Liver (tissue), 9 donors: ENCODE results near the gene SHMT2. TPM values are rescaled to one million over a fixed set of nuclear protein-coding genes. Genes with fewer than 3 reads are reported as not detected.
A peak's percentile ranks its signal among the peaks of the same experiment; 100 is the strongest.

Source experiments
- DNase-seq: peaks from one replicate; pipeline ENCODE4 v3.0.0-alpha.2; 2017; ENCODE audit warnings: low spot score
- H3K27ac ChIP-seq, 2 donors: one replicate each; pipeline ENCODE4 v1.7.0; 2013; ENCODE audit warnings: inconsistent platforms in 2 of 2, low read length in 2 of 2, control low read depth in 1 of 2, low read depth in 1 of 2, mild to moderate bottlenecking in 1 of 2
- H3K27me3 ChIP-seq, 4 donors: one replicate each; pipeline versions ENCODE4 v1.6.1 to v1.7.0; 2013; ENCODE audit warnings: low read length in 3 of 4, inconsistent platforms in 1 of 4, mild to moderate bottlenecking in 1 of 4, moderate library complexity in 1 of 4; ENCODE audit not compliant: control insufficient read depth in 4 of 4, insufficient read depth in 4 of 4
- H3K36me3 ChIP-seq, 4 donors: one replicate each; pipeline versions ENCODE4 v1.6.1 to v1.7.0; 2013; ENCODE audit warnings: low read length in 3 of 4, mild to moderate bottlenecking in 3 of 4, low read depth in 1 of 4, moderate library complexity in 1 of 4; ENCODE audit not compliant: control insufficient read depth in 4 of 4, insufficient read depth in 3 of 4
- H3K4me1 ChIP-seq, 4 donors: one replicate each; pipeline versions ENCODE4 v1.6.1 to v1.7.0; 2013; ENCODE audit warnings: low read length in 3 of 4, mild to moderate bottlenecking in 3 of 4, moderate library complexity in 1 of 4; ENCODE audit not compliant: control insufficient read depth in 4 of 4, insufficient read depth in 4 of 4
- H3K4me3 ChIP-seq, 3 donors: one replicate each; pipeline versions ENCODE4 v1.6.1 to v1.7.0; 2013; ENCODE audit warnings: low read length in 3 of 3, control low read depth in 1 of 3, low read depth in 1 of 3, mild to moderate bottlenecking in 1 of 3
- H3K9ac ChIP-seq, 2 donors: one replicate each; pipeline ENCODE4 v1.7.0; 2013; ENCODE audit warnings: low read length in 2 of 2, mild to moderate bottlenecking in 2 of 2, moderate library complexity in 2 of 2, control low read depth in 1 of 2, low read depth in 1 of 2
- H3K9me3 ChIP-seq, 4 donors: one replicate each; pipeline versions ENCODE4 v1.6.1 to v1.7.0; 2013; ENCODE audit warnings: low read length in 3 of 4; ENCODE audit not compliant: control insufficient read depth in 4 of 4
- EGR1 ChIP-seq, 2 donors: IDR thresholded peaks; 2 replicates each; pipeline ENCODE4 v1.6.1; 2016 to 2018; ENCODE audit warnings: antibody characterized with exemption in 2 of 2, low read depth in 2 of 2
- FOXA1 ChIP-seq: IDR thresholded peaks from 2 replicates; pipeline ENCODE4 v1.6.1; 2016; ENCODE audit warnings: antibody characterized with exemption
- FOXA2 ChIP-seq: IDR thresholded peaks from 2 replicates; pipeline ENCODE4 v1.6.1; 2016; ENCODE audit warnings: antibody characterized with exemption
- GABPA ChIP-seq, 2 donors: IDR thresholded peaks in 1 of 2; conservative IDR thresholded peaks in 1 of 2; 2 replicates each; pipeline ENCODE4 v1.6.1; 2016; ENCODE audit warnings: antibody characterized with exemption in 2 of 2, mild to moderate bottlenecking in 1 of 2, moderate library complexity in 1 of 2
- HNF4A ChIP-seq, 2 donors: conservative IDR thresholded peaks; 2 replicates each; pipeline ENCODE4 v1.6.1; 2016; ENCODE audit warnings: antibody characterized with exemption in 2 of 2, mild to moderate bottlenecking in 2 of 2
- HNF4G ChIP-seq: IDR thresholded peaks from 2 replicates; pipeline ENCODE4 v1.6.1; 2016; ENCODE audit warnings: antibody characterized with exemption
- JUND ChIP-seq, 2 donors: IDR thresholded peaks; 2 replicates each; pipeline ENCODE4 v1.6.1; 2016; ENCODE audit warnings: antibody characterized with exemption in 2 of 2
- NR2F2 ChIP-seq: IDR thresholded peaks from 2 replicates; pipeline ENCODE4 v1.6.1; 2016; ENCODE audit warnings: antibody characterized with exemption
- RAD21 ChIP-seq, 2 donors: IDR thresholded peaks; 2 replicates each; pipeline ENCODE4 v1.6.1; 2016; ENCODE audit warnings: antibody characterized with exemption in 2 of 2, mild to moderate bottlenecking in 2 of 2
- RXRA ChIP-seq, 2 donors: IDR thresholded peaks; 2 replicates each; pipeline ENCODE4 v1.6.1; 2017 to 2018; ENCODE audit warnings: antibody characterized with exemption in 2 of 2, mild to moderate bottlenecking in 1 of 2
- SP1 ChIP-seq: IDR thresholded peaks from 2 replicates; pipeline ENCODE4 v1.6.1; 2018; ENCODE audit warnings: antibody characterized with exemption, mild to moderate bottlenecking
- TAF1 ChIP-seq: conservative IDR thresholded peaks from 2 replicates; pipeline ENCODE4 v1.6.1; 2016; ENCODE audit warnings: antibody characterized with exemption, mild to moderate bottlenecking
- YY1 ChIP-seq: IDR thresholded peaks from 2 replicates; pipeline ENCODE4 v1.6.1; 2016; ENCODE audit warnings: antibody characterized with exemption, mild to moderate bottlenecking
- WGBS: extraction: QIAGEN DNeasy Blood & Tissue Kit; methylation state at CpG from one replicate; pipeline ENCODE4 v1.1.7; 2013; 5-methylcytosine and 5-hydroxymethylcytosine counted together
- polyA plus RNA-seq, 2 donors: library from polyadenylated mRNA; stranded (reverse) in 1 of 2; unstranded in 1 of 2; fragments of 200-250 nt in 1 of 2; fragments of >200 nt in 1 of 2; fragmentation: Nextera tagmentation in 1 of 2; extraction: Ambion mirVana in 1 of 2; gene quantifications; one replicate each; pipeline versions ENCODE4 v1.2.1 to v1.2.3, GENCODE V29; 2013 to 2015
- total RNA-seq, 2 donors: library from RNA; depleted of rRNA; stranded (reverse); fragments of >200 nt; gene quantifications; one replicate each; pipeline ENCODE4 v1.2.3, GENCODE V29; 2014
- TF ChIP-seq, protein P1 (sequence below): IDR thresholded peaks from 2 replicates; pipeline ENCODE4 v1.6.1; 2016; ENCODE audit warnings: antibody characterized with exemption
- TF ChIP-seq, protein P2 (sequence below): IDR thresholded peaks from 2 replicates; pipeline ENCODE4 v1.6.1; 2016; ENCODE audit warnings: antibody characterized with exemption
- TF ChIP-seq, protein P3 (sequence below): fragments of 150-350 bp; IDR thresholded peaks from 2 replicates; pipeline ENCODE4 v1.5.1; 2017; ENCODE audit warnings: improper control_type of control experiment, low read depth, low read length; ENCODE audit not compliant: missing input control
- TF ChIP-seq, protein P4 (sequence below): IDR thresholded peaks from 2 replicates; pipeline ENCODE4 v1.6.1; 2016; ENCODE audit warnings: antibody characterized with exemption, mild to moderate bottlenecking
- TF ChIP-seq, protein P5 (sequence below): IDR thresholded peaks from 2 replicates; pipeline ENCODE4 v1.6.1; 2016; ENCODE audit warnings: antibody characterized with exemption
- donor health status: healthy.
- donor health status: healthy.
- donor health status: healthy.
- donor health status: healthy.
- donor health status: healthy.

Gene SHMT2
- total and polyA plus RNA-seq, 4 donors = 66.7 to 276 (median 179) TPM

DNA sequence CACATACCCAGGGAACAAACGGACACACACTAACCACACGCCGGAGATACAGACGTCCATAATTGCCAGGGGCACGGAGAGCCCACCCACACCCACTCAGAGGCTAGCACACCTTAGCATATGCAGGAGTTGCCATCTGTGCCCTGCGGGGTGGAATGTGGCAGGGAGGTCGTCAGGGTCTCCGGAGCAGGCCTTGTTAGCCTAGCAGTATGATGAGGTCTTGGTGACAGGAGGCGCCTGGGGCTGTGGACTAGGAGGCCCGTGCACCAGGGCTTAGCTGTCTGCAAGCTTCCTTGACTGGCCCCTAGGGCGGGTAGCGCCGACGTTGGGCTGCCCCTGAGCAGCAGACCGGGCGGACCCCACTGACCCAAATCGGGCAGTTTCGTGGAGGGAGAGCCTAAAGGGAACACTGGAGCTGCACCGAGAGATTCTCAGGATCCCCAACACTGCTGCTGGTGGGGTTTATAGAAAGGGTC lies 11.5 kb downstream of the SHMT2 start:
- Histone ChIP-seq H3K9me3 (no peaks in the 10 kb centered on the region), H3K4me1 (peaks cover 15 to 47% (median 32%) of the 10 kb centered on the region in 4 donors), H3K27me3 (peaks cover 0 to 11% (median 0%) of the 10 kb centered on the region in 4 donors), H3K27ac (no peak overlapping the region), H3K9ac (no peak overlapping the region), H3K4me3 (no peak overlapping the region), H3K36me3 (no peaks in the 10 kb centered on the region)
- TF ChIP-seq FOXA2 = no peak
- no peak for TF ChIP-seq HNF4G
- TF ChIP-seq RAD21 (IDR thresholded peaks at IDR 0.05) = no peak
- TF ChIP-seq, protein P1, sequence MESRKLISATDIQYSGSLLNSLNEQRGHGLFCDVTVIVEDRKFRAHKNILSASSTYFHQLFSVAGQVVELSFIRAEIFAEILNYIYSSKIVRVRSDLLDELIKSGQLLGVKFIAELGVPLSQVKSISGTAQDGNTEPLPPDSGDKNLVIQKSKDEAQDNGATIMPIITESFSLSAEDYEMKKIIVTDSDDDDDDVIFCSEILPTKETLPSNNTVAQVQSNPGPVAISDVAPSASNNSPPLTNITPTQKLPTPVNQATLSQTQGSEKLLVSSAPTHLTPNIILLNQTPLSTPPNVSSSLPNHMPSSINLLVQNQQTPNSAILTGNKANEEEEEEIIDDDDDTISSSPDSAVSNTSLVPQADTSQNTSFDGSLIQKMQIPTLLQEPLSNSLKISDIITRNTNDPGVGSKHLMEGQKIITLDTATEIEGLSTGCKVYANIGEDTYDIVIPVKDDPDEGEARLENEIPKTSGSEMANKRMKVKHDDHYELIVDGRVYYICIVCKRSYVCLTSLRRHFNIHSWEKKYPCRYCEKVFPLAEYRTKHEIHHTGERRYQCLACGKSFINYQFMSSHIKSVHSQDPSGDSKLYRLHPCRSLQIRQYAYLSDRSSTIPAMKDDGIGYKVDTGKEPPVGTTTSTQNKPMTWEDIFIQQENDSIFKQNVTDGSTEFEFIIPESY = no peak
- TF ChIP-seq, protein P2, sequence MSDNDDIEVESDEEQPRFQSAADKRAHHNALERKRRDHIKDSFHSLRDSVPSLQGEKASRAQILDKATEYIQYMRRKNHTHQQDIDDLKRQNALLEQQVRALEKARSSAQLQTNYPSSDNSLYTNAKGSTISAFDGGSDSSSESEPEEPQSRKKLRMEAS = no peak
- no peak for TF ChIP-seq NR2F2
- no peak for TF ChIP-seq JUND (IDR thresholded peaks at IDR 0.05)
- no peak for TF ChIP-seq HNF4A (conservative IDR thresholded peaks at IDR 0.05)
- TF ChIP-seq, protein P3, sequence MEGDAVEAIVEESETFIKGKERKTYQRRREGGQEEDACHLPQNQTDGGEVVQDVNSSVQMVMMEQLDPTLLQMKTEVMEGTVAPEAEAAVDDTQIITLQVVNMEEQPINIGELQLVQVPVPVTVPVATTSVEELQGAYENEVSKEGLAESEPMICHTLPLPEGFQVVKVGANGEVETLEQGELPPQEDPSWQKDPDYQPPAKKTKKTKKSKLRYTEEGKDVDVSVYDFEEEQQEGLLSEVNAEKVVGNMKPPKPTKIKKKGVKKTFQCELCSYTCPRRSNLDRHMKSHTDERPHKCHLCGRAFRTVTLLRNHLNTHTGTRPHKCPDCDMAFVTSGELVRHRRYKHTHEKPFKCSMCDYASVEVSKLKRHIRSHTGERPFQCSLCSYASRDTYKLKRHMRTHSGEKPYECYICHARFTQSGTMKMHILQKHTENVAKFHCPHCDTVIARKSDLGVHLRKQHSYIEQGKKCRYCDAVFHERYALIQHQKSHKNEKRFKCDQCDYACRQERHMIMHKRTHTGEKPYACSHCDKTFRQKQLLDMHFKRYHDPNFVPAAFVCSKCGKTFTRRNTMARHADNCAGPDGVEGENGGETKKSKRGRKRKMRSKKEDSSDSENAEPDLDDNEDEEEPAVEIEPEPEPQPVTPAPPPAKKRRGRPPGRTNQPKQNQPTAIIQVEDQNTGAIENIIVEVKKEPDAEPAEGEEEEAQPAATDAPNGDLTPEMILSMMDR = no peak
- TF ChIP-seq RXRA (IDR thresholded peaks at IDR 0.05) = no peak
- TF ChIP-seq, protein P4, sequence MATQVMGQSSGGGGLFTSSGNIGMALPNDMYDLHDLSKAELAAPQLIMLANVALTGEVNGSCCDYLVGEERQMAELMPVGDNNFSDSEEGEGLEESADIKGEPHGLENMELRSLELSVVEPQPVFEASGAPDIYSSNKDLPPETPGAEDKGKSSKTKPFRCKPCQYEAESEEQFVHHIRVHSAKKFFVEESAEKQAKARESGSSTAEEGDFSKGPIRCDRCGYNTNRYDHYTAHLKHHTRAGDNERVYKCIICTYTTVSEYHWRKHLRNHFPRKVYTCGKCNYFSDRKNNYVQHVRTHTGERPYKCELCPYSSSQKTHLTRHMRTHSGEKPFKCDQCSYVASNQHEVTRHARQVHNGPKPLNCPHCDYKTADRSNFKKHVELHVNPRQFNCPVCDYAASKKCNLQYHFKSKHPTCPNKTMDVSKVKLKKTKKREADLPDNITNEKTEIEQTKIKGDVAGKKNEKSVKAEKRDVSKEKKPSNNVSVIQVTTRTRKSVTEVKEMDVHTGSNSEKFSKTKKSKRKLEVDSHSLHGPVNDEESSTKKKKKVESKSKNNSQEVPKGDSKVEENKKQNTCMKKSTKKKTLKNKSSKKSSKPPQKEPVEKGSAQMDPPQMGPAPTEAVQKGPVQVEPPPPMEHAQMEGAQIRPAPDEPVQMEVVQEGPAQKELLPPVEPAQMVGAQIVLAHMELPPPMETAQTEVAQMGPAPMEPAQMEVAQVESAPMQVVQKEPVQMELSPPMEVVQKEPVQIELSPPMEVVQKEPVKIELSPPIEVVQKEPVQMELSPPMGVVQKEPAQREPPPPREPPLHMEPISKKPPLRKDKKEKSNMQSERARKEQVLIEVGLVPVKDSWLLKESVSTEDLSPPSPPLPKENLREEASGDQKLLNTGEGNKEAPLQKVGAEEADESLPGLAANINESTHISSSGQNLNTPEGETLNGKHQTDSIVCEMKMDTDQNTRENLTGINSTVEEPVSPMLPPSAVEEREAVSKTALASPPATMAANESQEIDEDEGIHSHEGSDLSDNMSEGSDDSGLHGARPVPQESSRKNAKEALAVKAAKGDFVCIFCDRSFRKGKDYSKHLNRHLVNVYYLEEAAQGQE = no peak
- no peak for TF ChIP-seq SP1
- TF ChIP-seq, protein P5, sequence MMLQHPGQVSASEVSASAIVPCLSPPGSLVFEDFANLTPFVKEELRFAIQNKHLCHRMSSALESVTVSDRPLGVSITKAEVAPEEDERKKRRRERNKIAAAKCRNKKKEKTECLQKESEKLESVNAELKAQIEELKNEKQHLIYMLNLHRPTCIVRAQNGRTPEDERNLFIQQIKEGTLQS = no peak
- no peak for TF ChIP-seq EGR1 (IDR thresholded peaks at IDR 0.05; ENCODE audit: low read depth in 2 of 2)
- TF ChIP-seq YY1 = no peak
- TF ChIP-seq GABPA (IDR thresholded peaks at IDR 0.05 in 1 of 2, conservative IDR thresholded peaks at IDR 0.05 in 1 of 2) = no peak
- no peak for TF ChIP-seq FOXA1
- TF ChIP-seq TAF1 = no peak
- DNase-seq = peak; percentile 32
- 20% methylated on average over 19 of the region's 19 CpGs for WGBS
